GM18526 (cell line): Measurements from ENCODE around the gene PTPDC1.

Source experiments
- POLR2A ChIP-seq: IDR thresholded peaks from 3 replicates; pipeline ENCODE4 v1.6.1; 2011; ENCODE audit not compliant: insufficient read length; ENCODE audit errors: extremely low read depth

The PTPDC1 gene

DNA sequence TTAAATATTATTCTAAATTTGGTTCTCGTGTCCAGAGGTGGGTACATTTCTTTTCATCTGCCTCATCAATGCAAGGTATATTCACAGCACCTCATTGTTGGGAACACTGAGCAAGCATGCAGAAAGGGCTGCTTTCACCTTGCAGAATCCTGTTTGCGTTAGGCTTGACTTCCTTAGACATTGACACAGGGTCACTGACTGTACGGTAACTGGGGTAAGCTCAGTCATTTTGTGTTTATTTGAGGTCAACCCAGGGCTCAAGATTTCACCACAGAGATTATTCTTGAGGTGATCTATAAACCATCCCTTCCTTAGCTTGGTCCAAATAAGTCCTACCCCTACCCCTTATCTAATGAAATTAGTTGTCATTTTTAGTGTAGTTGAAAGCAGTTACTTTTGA, 1.7 kb upstream of the PTPDC1 start:
- no peak for TF ChIP-seq POLR2A

DNA sequence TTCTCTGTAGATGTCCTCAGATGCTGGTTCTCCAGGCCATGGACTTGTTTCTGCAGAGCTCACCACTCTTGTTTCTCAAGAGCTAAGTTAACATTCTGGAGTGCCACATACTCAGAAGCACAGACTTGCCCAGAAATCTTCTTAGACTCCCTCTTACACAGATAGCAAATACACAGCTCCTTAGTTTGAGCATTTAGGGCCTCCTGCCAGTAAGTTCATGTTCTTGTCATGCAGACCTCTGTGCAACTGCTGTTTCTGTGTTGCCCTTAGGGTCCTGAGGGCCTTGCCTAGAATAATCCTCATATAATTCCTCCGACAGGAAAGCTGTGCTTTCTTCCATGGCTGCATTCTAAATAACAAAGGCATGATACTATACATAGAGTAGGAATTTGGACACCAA, 1.3 kb upstream of the PTPDC1 start:
- no peak for TF ChIP-seq POLR2A

DNA sequence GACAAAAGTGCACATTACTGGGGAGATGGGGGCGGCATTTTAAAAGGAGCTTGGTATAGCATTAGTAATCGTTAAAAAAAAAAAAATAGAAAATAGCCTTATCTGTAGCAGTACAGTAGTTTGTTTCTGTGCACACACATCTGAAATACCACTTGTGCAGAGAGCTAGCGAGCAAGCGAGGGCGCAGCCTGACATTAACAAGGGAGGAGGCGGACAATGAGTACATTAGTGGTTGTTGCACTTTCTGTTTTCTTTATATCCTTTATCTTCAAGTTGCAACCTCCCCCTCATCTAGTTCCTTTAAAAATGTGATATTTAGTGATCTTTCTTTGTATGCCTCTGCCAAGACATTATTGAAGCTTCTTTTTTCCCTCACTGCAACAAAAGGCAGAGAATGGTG, 880 bp upstream of the PTPDC1 start:
- TF ChIP-seq POLR2A: no peak

DNA sequence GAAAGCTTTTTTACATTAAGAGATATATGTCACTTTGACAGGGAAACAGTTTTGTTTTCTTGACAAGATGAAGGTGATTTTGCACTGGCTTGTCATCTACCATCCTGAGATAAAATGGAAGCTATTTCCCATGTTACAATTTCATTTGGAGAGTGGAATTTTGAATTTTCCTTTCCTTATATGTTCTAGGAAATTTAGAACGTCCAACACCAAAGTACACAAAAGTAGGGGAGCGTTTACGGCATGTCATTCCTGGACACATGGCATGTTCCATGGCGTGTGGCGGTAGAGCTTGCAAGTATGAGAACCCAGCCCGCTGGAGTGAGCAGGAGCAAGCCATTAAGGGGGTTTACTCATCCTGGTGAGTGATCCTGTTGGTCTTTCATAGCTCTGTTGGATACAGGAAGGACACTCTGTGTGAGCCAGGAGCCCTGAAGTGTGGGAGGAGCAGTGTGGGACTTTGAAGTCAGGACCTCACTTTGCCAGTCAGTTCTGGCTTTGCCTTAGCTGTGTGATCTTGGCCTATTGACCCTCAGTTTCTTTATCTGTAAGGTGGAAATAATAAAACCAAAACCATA, 887 bp downstream of the PTPDC1 start:
- no peak for TF ChIP-seq POLR2A

DNA sequence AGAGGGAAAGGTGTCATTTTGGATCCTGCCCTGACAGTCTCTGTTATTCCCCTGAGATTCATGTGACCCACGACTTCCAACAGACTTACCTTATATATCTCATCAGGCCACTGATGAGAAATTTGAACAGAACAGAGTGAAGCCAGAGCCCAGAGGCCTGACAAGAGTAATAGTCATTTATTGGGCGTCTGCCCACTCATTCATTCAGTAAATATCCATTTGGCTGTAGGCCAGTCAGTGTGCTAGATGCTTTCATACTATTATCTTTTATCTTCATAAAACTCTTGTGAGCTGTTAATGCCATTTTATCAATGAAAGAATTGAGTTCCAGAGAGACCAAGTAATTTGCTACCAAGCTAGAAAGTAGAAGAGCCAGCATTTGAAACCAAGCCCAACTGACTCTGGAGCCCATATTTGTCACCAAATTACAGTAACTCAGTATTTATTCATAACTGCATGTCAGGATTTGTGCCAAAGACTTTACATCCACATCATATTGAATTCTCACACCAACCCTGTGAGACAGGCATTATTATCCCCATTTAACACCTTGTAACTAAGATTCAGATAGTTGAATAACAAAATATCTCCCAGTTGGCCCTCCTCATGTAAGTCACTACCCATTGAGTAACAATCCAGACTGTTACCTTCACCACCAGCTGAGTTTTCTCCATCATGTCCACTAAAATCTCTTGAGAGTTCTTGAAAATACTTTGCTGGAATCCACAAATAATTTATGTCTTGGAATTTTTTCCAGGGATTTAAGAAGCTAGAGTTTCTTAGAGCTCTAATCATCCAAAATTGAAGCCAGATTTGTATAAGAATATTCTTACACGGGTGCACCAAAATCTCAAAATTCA, 2.5 kb downstream of the PTPDC1 start:
- TF ChIP-seq POLR2A: no peak

GRCh38 chr9:94096819-94097577, 12.7 kb downstream of the PTPDC1 start:
- TF ChIP-seq POLR2A: no peak

- TF ChIP-seq POLR2A: no peak
Observed at GRCh38 chr9:94097788-94098414, 13.6 kb downstream of the PTPDC1 start.

DNA sequence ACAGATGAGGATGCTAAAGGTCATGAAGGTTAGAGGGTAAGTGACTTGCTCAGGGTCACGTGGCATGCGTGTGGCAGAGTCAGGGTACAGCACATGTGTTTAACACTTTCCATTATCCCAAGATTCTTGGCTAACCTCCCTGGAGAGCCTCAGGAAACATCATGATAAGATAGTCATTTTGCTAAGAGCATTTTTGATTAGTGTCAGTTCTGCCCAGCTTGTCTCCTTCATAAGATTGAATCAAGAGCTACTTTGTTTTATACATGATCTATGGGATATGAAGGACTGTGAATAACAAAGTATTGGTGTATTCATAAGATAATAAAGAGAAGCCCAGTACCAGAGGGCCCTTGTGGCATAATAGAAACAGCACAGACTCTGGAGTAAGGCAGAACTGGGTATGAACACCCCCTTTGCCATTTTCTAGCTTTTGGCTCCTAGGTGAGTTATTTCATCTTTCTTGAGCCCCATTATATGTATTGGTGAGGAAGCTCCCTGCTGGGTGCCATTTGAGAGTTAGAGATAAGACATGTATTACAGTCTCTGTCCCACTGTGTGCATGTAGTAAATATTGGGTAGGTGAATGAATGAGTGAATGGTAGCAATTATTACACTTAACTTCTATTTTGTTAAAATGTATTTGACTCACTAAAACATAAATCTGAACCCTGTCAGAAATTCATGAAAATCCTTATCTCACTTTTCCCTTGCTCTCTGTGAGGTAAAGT, 16.1 kb downstream of the PTPDC1 start:
- no peak for TF ChIP-seq POLR2A

- TF ChIP-seq POLR2A: no peak
Observed at GRCh38 chr9:94101162-94101853, 17.0 kb downstream of the PTPDC1 start.

DNA sequence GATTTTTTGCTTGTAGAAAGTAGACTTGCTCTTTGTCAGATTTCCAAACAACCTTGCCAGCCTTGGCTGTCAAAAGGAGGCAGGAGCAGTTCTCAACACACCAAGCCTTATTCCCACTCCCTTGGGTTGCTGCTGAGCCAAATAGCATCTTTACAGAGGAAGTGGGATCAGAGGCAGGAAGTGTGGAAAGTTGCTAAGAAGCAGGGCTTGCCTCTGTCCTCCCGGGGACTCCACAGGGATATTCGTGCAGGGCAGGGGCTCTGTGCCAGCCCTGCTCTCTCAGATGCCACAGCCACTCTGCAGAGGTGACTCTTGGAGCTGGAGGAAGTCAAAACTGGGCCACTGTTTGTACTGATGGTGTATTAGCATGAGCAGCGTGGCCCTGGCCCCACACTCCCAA, 24.3 kb downstream of the PTPDC1 start:
- no peak for TF ChIP-seq POLR2A

DNA sequence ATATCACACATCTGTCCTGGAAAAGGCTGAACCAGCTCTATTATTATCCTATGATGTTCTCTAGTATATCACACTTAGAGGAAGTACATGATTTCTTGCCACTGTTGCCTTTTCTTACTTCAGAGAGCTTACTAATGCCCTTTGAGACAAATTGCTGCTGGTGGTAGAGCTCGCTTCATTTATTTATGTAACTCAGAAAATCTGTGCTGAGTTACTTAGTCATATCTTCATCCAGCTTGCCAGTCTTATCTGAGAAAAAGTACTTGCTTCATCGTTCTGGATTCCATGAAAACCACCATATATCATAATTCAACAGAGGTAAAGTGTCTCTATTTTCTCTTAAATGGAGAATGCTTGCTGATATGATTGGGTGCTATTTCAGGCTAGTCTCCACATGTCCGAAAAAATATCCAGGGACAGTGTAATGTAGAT, 26.6 kb downstream of the PTPDC1 start:
- TF ChIP-seq POLR2A: no peak

GRCh38 chr9:94111446-94111845, 27.2 kb downstream of the PTPDC1 start:
- TF ChIP-seq POLR2A: no peak

- TF ChIP-seq POLR2A: no peak
Observed at GRCh38 chr9:94112716-94113465, 28.6 kb downstream of the PTPDC1 start.

DNA sequence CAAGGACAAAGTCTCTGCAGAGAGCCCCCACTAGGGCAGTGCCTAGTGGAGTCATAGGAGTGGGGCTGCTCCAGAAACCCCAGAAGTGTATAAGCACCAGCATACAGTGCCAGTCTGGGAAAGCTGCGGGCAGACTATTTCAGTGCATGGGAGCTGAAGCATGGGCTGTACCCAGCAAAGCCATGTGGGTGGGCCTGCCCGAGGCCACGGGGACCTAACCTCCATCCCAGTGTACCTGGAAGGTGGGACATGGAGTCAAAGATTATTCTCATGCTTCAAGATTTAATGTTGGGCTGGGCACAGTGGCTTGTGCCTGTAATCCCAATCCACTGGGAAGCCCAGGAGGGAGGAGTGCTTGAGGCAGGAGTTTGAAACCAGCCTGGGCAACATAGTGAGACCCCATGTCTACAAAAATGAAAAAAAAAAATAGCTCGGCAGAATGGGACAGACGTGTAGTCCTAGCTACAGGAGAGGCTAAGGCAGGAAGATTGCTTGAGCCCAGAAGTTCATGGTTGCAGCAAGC, 36.7 kb downstream of the PTPDC1 start:
- TF ChIP-seq POLR2A: no peak

DNA sequence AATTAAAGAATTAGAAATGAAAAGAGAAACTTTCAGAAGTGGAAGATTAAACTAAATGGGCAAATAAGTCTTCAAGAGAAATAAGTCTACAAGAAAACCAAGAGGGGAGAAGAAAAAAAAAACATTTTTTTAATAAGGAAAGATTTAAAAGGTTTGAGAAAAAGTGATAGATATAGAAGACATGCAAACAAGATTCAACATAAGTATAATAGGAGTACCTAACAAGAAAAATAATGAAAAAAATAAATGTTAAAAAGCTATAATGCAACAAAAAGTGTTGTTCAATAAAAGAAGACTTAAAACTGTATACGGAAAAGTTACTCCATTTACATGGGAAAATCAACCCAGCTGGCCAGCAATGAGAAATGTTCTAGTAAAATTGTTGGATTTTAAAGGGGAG, 42.6 kb downstream of the PTPDC1 start:
- no peak for TF ChIP-seq POLR2A
